T-cell (primary cell): Measurements from ENCODE around the gene MYMX. TPM values are rescaled to one million over a fixed set of nuclear protein-coding genes. Genes with fewer than 3 reads are reported as not detected.

Experiments used
- ATAC-seq, 4 experiments: fragments of 200-7000 bp in 3 of 4; fragments of 150-1000 bp in 1 of 4; cut with Tn5 transposase; replicated peaks in 1 of 4; 1 replicate in 3 of 4; 2 replicates in 1 of 4; pipeline ENCODE4 v1.10.0; 2021; ENCODE audit warnings: moderate library complexity in 3 of 4, mild to moderate bottlenecking in 2 of 4, moderate number of reproducible peaks in 1 of 4
- CTCF ChIA-PET, 2 donors: fragments of 300-600 bp; sonication (Branson Sonifier 250); formaldehyde crosslinking; loops; one replicate each; lab custom pipeline; 2022; ENCODE audit warnings: antibody characterized with exemption in 2 of 2; lab: Charles Lee
- POLR2A ChIA-PET, 2 donors: fragments of 300-600 bp; sonication (Branson Sonifier 250); formaldehyde crosslinking; loops; one replicate each; lab custom pipeline; 2022; ENCODE audit warnings: antibody characterized with exemption in 2 of 2; lab: Charles Lee
- DNase-seq, 35 experiments: peaks; one replicate each; pipeline versions ENCODE4 v3.0.0 to v3.0.0-alpha.2; 2013 to 2023
- H3K27ac ChIP-seq: one replicate; pipeline ENCODE4 v1.5.1; 2013; ENCODE audit warnings: low read length
- H3K27me3 ChIP-seq, 2 experiments: replicated peaks in 1 of 2; 1 replicate in 1 of 2; 2 replicates in 1 of 2; pipeline versions ENCODE4 v1.6.1 to v1.7.0; 2013; ENCODE audit warnings: low read length in 1 of 2, mixed read lengths in 1 of 2; ENCODE audit not compliant: control insufficient read depth in 2 of 2, insufficient read depth in 2 of 2; ENCODE audit errors: extremely low read depth in 1 of 2
- H3K36me3 ChIP-seq, 2 donors: 1 replicate in 1 of 2; 2 replicates in 1 of 2; pipeline versions ENCODE4 v1.6.1 to v1.7.0; 2013; ENCODE audit warnings: low read length in 1 of 2; ENCODE audit not compliant: control insufficient read depth in 2 of 2, insufficient read depth in 1 of 2; ENCODE audit errors: extremely low read depth in 1 of 2
- H3K4me1 ChIP-seq, 2 experiments: 1 replicate in 1 of 2; 2 replicates in 1 of 2; pipeline versions ENCODE4 v1.6.1 to v1.7.0; 2013; ENCODE audit warnings: low read length in 2 of 2, mixed read lengths in 1 of 2; ENCODE audit not compliant: insufficient read depth in 2 of 2, control insufficient read depth in 1 of 2; ENCODE audit errors: extremely low read depth in 1 of 2
- H3K4me3 ChIP-seq, 2 donors: 1 replicate in 1 of 2; 2 replicates in 1 of 2; pipeline versions ENCODE4 v1.5.1 to v1.7.0; 2013; ENCODE audit warnings: mild to moderate bottlenecking in 2 of 2, low read length in 1 of 2, moderate library complexity in 1 of 2; ENCODE audit not compliant: control insufficient read depth in 1 of 2; ENCODE audit errors: extremely low read depth in 1 of 2
- H3K9me3 ChIP-seq: 2 replicates; pipeline ENCODE4 v1.7.0; 2013
- H3K27ac Mint-ChIP-seq, 2 donors: one replicate each; pipeline ENCODE4 v1.8.0; 2020 to 2021; ENCODE audit warnings: mild to moderate bottlenecking in 2 of 2, mixed read lengths in 2 of 2
- H3K27me3 Mint-ChIP-seq, 2 donors: one replicate each; pipeline ENCODE4 v1.8.0; 2021 to 2022; ENCODE audit warnings: mixed read lengths in 2 of 2
- H3K36me3 Mint-ChIP-seq: one replicate; pipeline ENCODE4 v1.8.0; 2021; ENCODE audit warnings: mixed read lengths
- H3K4me1 Mint-ChIP-seq, 3 donors: one replicate each; pipeline ENCODE4 v1.8.0; 2020 to 2022; ENCODE audit warnings: mixed read lengths in 3 of 3, mild to moderate bottlenecking in 1 of 3
- H3K4me3 Mint-ChIP-seq, 3 donors: one replicate each; pipeline ENCODE4 v1.8.0; 2020 to 2022; ENCODE audit warnings: mild to moderate bottlenecking in 3 of 3, mixed read lengths in 3 of 3, moderate library complexity in 3 of 3
- H3K9me3 Mint-ChIP-seq, 3 donors: one replicate each; pipeline ENCODE4 v1.8.0; 2020 to 2022; ENCODE audit warnings: mixed read lengths in 3 of 3
- WGBS: methylation state at CpG from one replicate; pipeline ENCODE4 v1.1.5; 2013; ENCODE audit warnings: missing lambda C conversion rate; ENCODE audit not compliant: insufficient coverage; 5-methylcytosine and 5-hydroxymethylcytosine counted together
- total RNA-seq, 35 experiments: library from RNA in 6 of 35; stranded (reverse) in 6 of 35; fragments of 120-200 nt in 1 of 35; gene quantifications; one replicate each; pipeline versions ENCODE4 v1.2.1 to v1.2.4 and lab custom pipeline; 2013 to 2026

MYMX gene
- total RNA-seq, 5 donors from 2014 or later (not counting 1 experiment from before 2014, with no cell fraction given) = not detected

- H3K27me3 Mint-ChIP-seq = peaks cover 5 to 19% of the 10 kb centered on the region in 2 donors
- peaks cover 5% of the 10 kb centered on the region for H3K36me3 Mint-ChIP-seq
- ATAC-seq (no peak), DNase-seq (no peak)
- no peaks in the 10 kb centered on the region for H3K9me3 Mint-ChIP-seq
- peaks cover 17 to 46% of the 10 kb centered on the region in 2 experiments for H3K4me1 ChIP-seq
- 64% methylated on average over 12 of the region's 17 CpGs for WGBS
- peaks cover 0 to 23% of the 10 kb centered on the region in 2 experiments for H3K27me3 ChIP-seq
- peaks cover 0 to 3% of the 10 kb centered on the region in 2 donors for H3K36me3 ChIP-seq
- POLR2A ChIA-PET = no interaction called here
- H3K4me3 ChIP-seq = peak overlapping the region in 1 of 2 donors; percentile 82
- CTCF ChIA-PET = interaction anchor here in 1 of 2 donors (0.6 kb wide), 1 partner anchor 19 kb away, joined by 3 read pairs; the partner anchor contains the start of gene HSP90AB1
- peaks cover 38 to 65% (median 47%) of the 10 kb centered on the region in 3 donors for H3K4me1 Mint-ChIP-seq
- peak overlapping the region; percentile 88 to 95 (median 93) for H3K4me3 Mint-ChIP-seq
- H3K27ac ChIP-seq = peak overlapping the region; percentile 87
- peak overlapping the region; percentile 80 for H3K27ac Mint-ChIP-seq
- H3K9me3 ChIP-seq = no peaks in the 10 kb centered on the region
These were observed 49.1 kb downstream of the MYMX start for GRCh38 chr6:44265722-44266233.

GRCh38 chr6:44266347-44266746 is 49.6 kb downstream of the MYMX start:
- ATAC-seq (no peak), DNase-seq (no peak)
- Mint-ChIP-seq H3K4me3 (peak overlapping the region; percentile 88 to 95 (median 93)), H3K27ac (peak overlapping the region; percentile 23 to 44), H3K4me1 (peaks cover 38 to 64% (median 45%) of the 10 kb centered on the region in 3 donors), H3K27me3 (peaks cover 9 to 23% of the 10 kb centered on the region in 2 donors), H3K9me3 (no peaks in the 10 kb centered on the region), H3K36me3 (no peaks in the 10 kb centered on the region)
- ChIA-PET CTCF (interaction anchor here (0.6 to 1.6 kb wide), 7 partner anchors 27 to 170 kb away, joined by 3 to 9 read pairs (median 5); partner anchors contain the start of genes AARS2 (in 1 of the 2) and SLC29A1 (in 1 of the 2)), POLR2A (interaction anchor here in 1 of 2 donors (0.5 kb wide), 1 partner anchor 61 kb away, joined by 3 read pairs; no protein-coding TSS in a partner anchor)
- H3K9me3 ChIP-seq = no peaks in the 10 kb centered on the region
- 100% methylated on average over 1 of the region's 3 CpGs for WGBS
- peaks cover 0 to 3% of the 10 kb centered on the region in 2 donors for H3K36me3 ChIP-seq
- H3K4me1 ChIP-seq = peaks cover 17 to 50% of the 10 kb centered on the region in 2 experiments
- H3K4me3 ChIP-seq = no peak overlapping the region
- H3K27me3 ChIP-seq = peaks cover 2 to 28% of the 10 kb centered on the region in 2 experiments
- no peak overlapping the region for H3K27ac ChIP-seq

GRCh38 chr6:44267252-44267651 is 50.5 kb downstream of the MYMX start:
- ATAC-seq = no peak
- H3K27ac ChIP-seq = no peak overlapping the region
- H3K36me3 ChIP-seq = peaks cover 0 to under 1% of the 10 kb centered on the region in 2 donors
- H3K9me3 ChIP-seq = no peaks in the 10 kb centered on the region
- peaks cover 7 to 37% of the 10 kb centered on the region in 2 experiments for H3K27me3 ChIP-seq
- H3K9me3 Mint-ChIP-seq = no peaks in the 10 kb centered on the region
- peaks cover 17 to 43% of the 10 kb centered on the region in 2 experiments for H3K4me1 ChIP-seq
- H3K4me3 Mint-ChIP-seq = no peak overlapping the region
- peaks cover 33 to 58% (median 45%) of the 10 kb centered on the region in 3 donors for H3K4me1 Mint-ChIP-seq
- DNase-seq = no peak
- 80% methylated on average over 3 of the region's 10 CpGs for WGBS
- POLR2A ChIA-PET = no interaction called here
- H3K4me3 ChIP-seq = no peak overlapping the region
- no peaks in the 10 kb centered on the region for H3K36me3 Mint-ChIP-seq
- CTCF ChIA-PET = interaction anchor here (0.6 to 1.6 kb wide), 7 partner anchors 28 to 171 kb away, joined by 3 to 9 read pairs (median 5); partner anchors contain the start of genes AARS2 (in 1 of the 2) and SLC29A1 (in 1 of the 2)
- H3K27ac Mint-ChIP-seq = peak overlapping the region in 1 of 2 donors; percentile 23
- H3K27me3 Mint-ChIP-seq = peaks cover 17 to 32% of the 10 kb centered on the region in 2 donors

Other genes with a start within 250 kb of the MYMX start
- gene MRPL14, start 89.5 kb upstream of the MYMX start, total RNA-seq = 10 to 100 TPM; 12.0 to 24.2 (median 22.3) TPM
- 10 to 100 TPM; 16.6 to 21.1 (median 19.3) TPM for gene TMEM63B, start 89.4 kb upstream of the MYMX start, total RNA-seq
- under 1 TPM in 1 of 5 donors, not detected in 4; 0.79 TPM for gene CAPN11, start 58.1 kb upstream of the MYMX start, total RNA-seq
- gene SLC29A1, start 6.7 kb downstream of the MYMX start, total RNA-seq = 1 to 10 TPM; 1.3 to 8.0 (median 3.4) TPM
- gene HSP90AB1, start 30.2 kb downstream of the MYMX start, total RNA-seq = 100 to 1,000 TPM; 394 to 454 (median 404) TPM
- gene SLC35B2, start 40.6 kb downstream of the MYMX start, total RNA-seq = 10 to 100 TPM; 14.6 to 21.8 (median 20.3) TPM
- gene NFKBIE, start 48.6 kb downstream of the MYMX start, total RNA-seq = 10 to 100 TPM in 4 of 5 donors, 1 to 10 TPM in 1; 9.9 to 35.0 (median 13.6) TPM
- under 1 TPM in 3 of 5 donors, not detected in 2; 0.13 to 0.18 (median 0.14) TPM for gene TMEM151B, start 53.5 kb downstream of the MYMX start, total RNA-seq
- 10 to 100 TPM; 16.7 to 28.5 (median 25.8) TPM for gene AARS2, start 96.4 kb downstream of the MYMX start, total RNA-seq
- not detected for gene SPATS1, start 125.7 kb downstream of the MYMX start, total RNA-seq
- 10 to 100 TPM; 16.9 to 18.8 (median 17.9) TPM for gene CDC5L, start 170.8 kb downstream of the MYMX start, total RNA-seq